WI38 (cell line): ENCODE measurements around the gene SH2D5.

Experiments used
- H3K4me3 ChIP-seq: 2 replicates; pipeline ENCODE4 v1.5.1; 2011; ENCODE audit warnings: low read depth, mild to moderate bottlenecking, control low read depth, low read length
- TF ChIP-seq, protein P1 (sequence below): IDR thresholded peaks from 2 replicates; pipeline ENCODE4 v1.5.1; 2012; ENCODE audit warnings: low read depth, mild to moderate bottlenecking, control low read depth, low read length

SH2D5 gene

DNA sequence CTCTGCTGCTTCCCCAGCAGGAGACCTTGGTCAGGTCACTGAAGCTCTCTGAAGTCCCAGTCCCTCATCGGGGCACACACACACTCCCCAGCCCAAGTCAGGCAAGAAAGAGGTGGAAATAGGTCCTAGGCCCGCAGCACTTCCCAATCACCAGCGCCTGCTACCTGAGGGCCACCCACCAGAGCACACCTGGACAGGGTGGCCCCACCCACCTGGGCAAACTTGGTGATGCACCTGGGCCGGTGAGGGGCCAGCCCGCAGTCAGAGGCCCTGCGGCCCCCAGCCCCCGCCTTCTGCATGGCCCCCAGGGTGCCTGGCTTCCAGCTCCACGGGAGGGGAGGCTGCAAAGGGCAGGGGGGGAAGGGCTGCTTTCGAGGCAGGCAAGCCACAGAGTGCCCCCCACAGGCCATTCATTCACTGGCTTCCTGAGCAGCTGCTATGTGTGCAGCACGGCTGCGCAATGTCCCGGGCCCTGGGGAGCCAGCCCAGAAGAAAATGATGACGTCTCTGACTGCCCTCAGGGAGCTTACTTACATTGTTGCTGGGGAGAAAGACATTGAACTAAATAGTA, 4.7 kb downstream of the SH2D5 start:
- no peak overlapping the region for H3K4me3 ChIP-seq
- TF ChIP-seq, protein P1, sequence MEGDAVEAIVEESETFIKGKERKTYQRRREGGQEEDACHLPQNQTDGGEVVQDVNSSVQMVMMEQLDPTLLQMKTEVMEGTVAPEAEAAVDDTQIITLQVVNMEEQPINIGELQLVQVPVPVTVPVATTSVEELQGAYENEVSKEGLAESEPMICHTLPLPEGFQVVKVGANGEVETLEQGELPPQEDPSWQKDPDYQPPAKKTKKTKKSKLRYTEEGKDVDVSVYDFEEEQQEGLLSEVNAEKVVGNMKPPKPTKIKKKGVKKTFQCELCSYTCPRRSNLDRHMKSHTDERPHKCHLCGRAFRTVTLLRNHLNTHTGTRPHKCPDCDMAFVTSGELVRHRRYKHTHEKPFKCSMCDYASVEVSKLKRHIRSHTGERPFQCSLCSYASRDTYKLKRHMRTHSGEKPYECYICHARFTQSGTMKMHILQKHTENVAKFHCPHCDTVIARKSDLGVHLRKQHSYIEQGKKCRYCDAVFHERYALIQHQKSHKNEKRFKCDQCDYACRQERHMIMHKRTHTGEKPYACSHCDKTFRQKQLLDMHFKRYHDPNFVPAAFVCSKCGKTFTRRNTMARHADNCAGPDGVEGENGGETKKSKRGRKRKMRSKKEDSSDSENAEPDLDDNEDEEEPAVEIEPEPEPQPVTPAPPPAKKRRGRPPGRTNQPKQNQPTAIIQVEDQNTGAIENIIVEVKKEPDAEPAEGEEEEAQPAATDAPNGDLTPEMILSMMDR = no peak

- no peak overlapping the region for H3K4me3 ChIP-seq
- TF ChIP-seq, protein P1 = no peak
Measured at GRCh38 chr1:20726932-20727745, 5.4 kb downstream of the SH2D5 start.

GRCh38 chr1:20726118-20726911, 6.2 kb downstream of the SH2D5 start:
- TF ChIP-seq, protein P1 = no peak
- H3K4me3 ChIP-seq = no peak overlapping the region

- no peak overlapping the region for H3K4me3 ChIP-seq
- TF ChIP-seq, protein P1 = no peak
Measured at GRCh38 chr1:20725189-20726117, 7.0 kb downstream of the SH2D5 start.

DNA sequence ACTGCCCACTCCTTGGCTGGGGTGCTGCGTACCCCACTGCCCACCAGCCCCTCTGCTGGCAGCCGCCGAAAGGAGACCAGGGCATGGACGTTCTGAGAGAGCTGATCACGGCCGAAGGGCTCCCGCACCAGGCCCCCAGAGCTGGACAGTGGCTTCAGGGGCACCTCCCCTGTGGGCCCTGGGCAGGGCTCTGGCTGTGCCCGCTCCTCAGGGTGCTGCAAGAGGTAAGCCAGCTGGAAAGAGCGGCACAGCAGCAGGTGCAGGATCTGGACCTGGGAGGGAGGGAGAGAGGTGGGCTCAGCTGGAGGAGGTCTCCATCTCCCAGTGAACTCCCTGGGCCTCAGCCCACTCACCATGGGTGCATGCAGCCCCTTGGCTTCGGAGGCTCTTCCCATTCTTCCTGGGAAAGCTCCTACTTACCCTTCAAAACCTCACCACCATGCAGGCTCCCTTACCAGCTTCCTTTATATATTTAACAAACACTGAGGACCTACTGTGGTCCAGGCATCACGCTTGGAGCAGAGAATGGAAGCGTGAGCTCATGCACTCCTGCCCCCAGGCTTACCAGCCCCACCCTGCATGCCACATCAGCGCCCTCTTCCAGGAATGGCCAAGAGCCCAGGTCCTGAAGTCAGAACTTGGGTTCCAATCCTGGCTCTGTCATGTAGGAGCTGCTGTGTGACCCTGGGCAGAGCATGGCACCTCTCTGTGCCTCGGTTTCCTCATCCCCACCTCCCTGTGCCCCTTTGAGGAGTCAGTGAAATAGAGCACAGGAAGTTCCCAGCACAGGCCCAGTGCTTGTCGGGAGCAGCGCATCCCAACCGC, 7.9 kb downstream of the SH2D5 start:
- TF ChIP-seq, protein P1 = no peak
- H3K4me3 ChIP-seq = no peak overlapping the region
